HFFc6 (cell line): ENCODE measurements around the gene GPRIN3. TPM values are rescaled to one million over a fixed set of nuclear protein-coding genes. Genes with fewer than 3 reads are reported as not detected.
"Not testable (repeated sequence)": the region's sequence is repeated elsewhere in the genome, so short reads cannot be mapped to it uniquely, and the experiment has no call there.

ENCODE experiments used
- DNase-seq: peaks from one replicate; pipeline ENCODE4 v3.0.0-alpha.2; 2018
- H3K27ac Mint-ChIP-seq: 2 replicates; pipeline ENCODE4 v1.8.0; 2020; ENCODE audit warnings: mild to moderate bottlenecking, mixed read lengths
- H3K27me3 Mint-ChIP-seq: 2 replicates; pipeline ENCODE4 v1.8.0; 2021; ENCODE audit warnings: mild to moderate bottlenecking, moderate library complexity, mixed read lengths; ENCODE audit not compliant: insufficient read depth
- H3K36me3 Mint-ChIP-seq: 2 replicates; pipeline ENCODE4 v1.8.0; 2021; ENCODE audit warnings: low read depth, mixed read lengths
- H3K4me1 Mint-ChIP-seq: 2 replicates; pipeline ENCODE4 v1.8.0; 2020; ENCODE audit warnings: low read depth, mixed read lengths
- H3K4me3 Mint-ChIP-seq: 2 replicates; pipeline ENCODE4 v1.8.0; 2020; ENCODE audit warnings: mild to moderate bottlenecking, moderate library complexity, mixed read lengths
- H3K9me3 Mint-ChIP-seq: 2 replicates; pipeline ENCODE4 v1.8.0; 2020; ENCODE audit warnings: mild to moderate bottlenecking, mixed read lengths
- total RNA-seq, 6 experiments: library from RNA; stranded (reverse); fragmentation: NEBNext Ultra II Directional; extraction: Animal tissue kit (Norgen Biotek cat#: 25700); gene quantifications; 2 replicates in 1 of 6; 3 replicates in 5 of 6; pipeline ENCODE4 v1.2.3, GENCODE V29; 2021
- TF ChIP-seq, protein P1 (sequence below): fragments of 200-600 bp; sonication (generic); IDR thresholded peaks from 2 replicates; pipeline ENCODE4 v1.5.0; 2021; ENCODE audit warnings: antibody characterized with exemption, mild to moderate bottlenecking

GPRIN3 gene
- total RNA-seq, 6 experiments from 2014 or later, result under 0.01 to 0.28 (median 0.04) TPM

- no peaks in the 10 kb centered on the region for H3K36me3 Mint-ChIP-seq
- TF ChIP-seq, protein P1, sequence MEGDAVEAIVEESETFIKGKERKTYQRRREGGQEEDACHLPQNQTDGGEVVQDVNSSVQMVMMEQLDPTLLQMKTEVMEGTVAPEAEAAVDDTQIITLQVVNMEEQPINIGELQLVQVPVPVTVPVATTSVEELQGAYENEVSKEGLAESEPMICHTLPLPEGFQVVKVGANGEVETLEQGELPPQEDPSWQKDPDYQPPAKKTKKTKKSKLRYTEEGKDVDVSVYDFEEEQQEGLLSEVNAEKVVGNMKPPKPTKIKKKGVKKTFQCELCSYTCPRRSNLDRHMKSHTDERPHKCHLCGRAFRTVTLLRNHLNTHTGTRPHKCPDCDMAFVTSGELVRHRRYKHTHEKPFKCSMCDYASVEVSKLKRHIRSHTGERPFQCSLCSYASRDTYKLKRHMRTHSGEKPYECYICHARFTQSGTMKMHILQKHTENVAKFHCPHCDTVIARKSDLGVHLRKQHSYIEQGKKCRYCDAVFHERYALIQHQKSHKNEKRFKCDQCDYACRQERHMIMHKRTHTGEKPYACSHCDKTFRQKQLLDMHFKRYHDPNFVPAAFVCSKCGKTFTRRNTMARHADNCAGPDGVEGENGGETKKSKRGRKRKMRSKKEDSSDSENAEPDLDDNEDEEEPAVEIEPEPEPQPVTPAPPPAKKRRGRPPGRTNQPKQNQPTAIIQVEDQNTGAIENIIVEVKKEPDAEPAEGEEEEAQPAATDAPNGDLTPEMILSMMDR, result no peak
- H3K4me3 Mint-ChIP-seq, result no peak overlapping the region
- H3K4me1 Mint-ChIP-seq, result peaks cover 39% of the 10 kb centered on the region
- H3K9me3 Mint-ChIP-seq, result no peaks in the 10 kb centered on the region
- DNase-seq, result no peak
- no peaks in the 10 kb centered on the region for H3K27me3 Mint-ChIP-seq
- no peak overlapping the region for H3K27ac Mint-ChIP-seq
Observed at GRCh38 chr4:89314291-89314690, 6.7 kb upstream of the GPRIN3 start.

GRCh38 chr4:89312066-89312465 is 4.5 kb upstream of the GPRIN3 start:
- Mint-ChIP-seq H3K36me3 (no peaks in the 10 kb centered on the region), H3K9me3 (no peaks in the 10 kb centered on the region), H3K4me1 (peaks cover 20% of the 10 kb centered on the region), H3K4me3 (no peak overlapping the region), H3K27me3 (peaks cover 3% of the 10 kb centered on the region; the same call in 1 of the 2 replicates), H3K27ac (no peak overlapping the region)
- TF ChIP-seq, protein P1, result no peak
- DNase-seq, result no peak

DNA sequence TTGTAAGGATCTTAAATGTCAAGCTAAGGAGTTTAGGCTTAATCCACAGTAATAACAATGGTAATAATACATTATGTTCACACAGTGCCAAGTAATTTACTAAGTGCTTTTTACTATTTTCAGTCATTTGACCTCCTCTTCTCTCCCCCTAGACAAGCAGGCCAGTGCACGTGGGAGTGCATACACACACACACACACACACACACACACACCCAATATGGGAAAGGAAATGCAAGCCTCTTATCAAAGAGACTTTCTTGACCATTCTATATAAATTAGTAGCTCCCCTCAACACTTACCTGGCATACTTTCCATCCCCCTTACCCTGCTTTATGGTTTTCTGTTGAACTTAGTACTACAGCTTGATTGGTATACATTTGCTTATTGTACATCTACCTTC is 3.8 kb upstream of the GPRIN3 start:
- Mint-ChIP-seq H3K36me3 (no peaks in the 10 kb centered on the region), H3K4me1 (peaks cover 14% of the 10 kb centered on the region), H3K4me3 (no peak overlapping the region), H3K27ac (no peak overlapping the region), H3K9me3 (no peaks in the 10 kb centered on the region), H3K27me3 (peaks cover 3% of the 10 kb centered on the region; the same call in 1 of the 2 replicates)
- TF ChIP-seq, protein P1, result no peak
- DNase-seq, result no peak

DNA sequence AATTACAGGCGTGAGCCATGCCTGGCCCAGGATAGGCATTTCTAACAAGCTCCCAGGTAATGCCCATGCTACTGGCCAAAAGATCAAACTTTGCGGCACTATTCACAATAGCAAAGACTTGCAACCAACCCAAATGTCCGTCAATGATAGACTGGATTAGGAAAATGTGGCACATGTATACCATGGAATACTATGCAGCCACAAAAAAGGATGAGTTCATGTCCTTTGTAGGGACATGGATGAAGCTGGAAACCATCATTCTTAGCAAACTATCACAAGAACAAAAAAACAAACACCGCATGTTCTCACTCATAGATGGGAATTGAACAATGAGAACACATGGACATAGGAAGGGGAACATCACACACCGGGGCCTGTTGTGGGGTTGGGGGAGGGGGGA is 1.6 kb upstream of the GPRIN3 start:
- not testable (repeated sequence) for H3K27ac Mint-ChIP-seq, H3K9me3 Mint-ChIP-seq, H3K4me3 Mint-ChIP-seq, DNase-seq, H3K27me3 Mint-ChIP-seq, H3K36me3 Mint-ChIP-seq
- peaks cover 15% of the 10 kb centered on the region for H3K4me1 Mint-ChIP-seq

- Mint-ChIP-seq H3K4me1 (peaks cover 12% of the 10 kb centered on the region), H3K9me3 (no peaks in the 10 kb centered on the region), H3K27me3 (peaks cover 5% of the 10 kb centered on the region), H3K36me3 (no peaks in the 10 kb centered on the region), H3K27ac (no peak overlapping the region), H3K4me3 (peak overlapping the region; percentile 70; the same call in 1 of the 2 replicates)
- DNase-seq, result no peak
- TF ChIP-seq, protein P1, result no peak
Observed at GRCh38 chr4:89308161-89308500, 531 bp upstream of the GPRIN3 start.

GRCh38 chr4:89307178-89307445 is 488 bp downstream of the GPRIN3 start:
- H3K36me3 Mint-ChIP-seq, result no peaks in the 10 kb centered on the region
- H3K4me3 Mint-ChIP-seq, result peak overlapping the region; percentile 69
- DNase-seq, result no peak
- TF ChIP-seq, protein P1, result no peak
- peaks cover 5% of the 10 kb centered on the region for H3K27me3 Mint-ChIP-seq
- no peaks in the 10 kb centered on the region for H3K9me3 Mint-ChIP-seq
- no peak overlapping the region for H3K27ac Mint-ChIP-seq
- peaks cover 12% of the 10 kb centered on the region for H3K4me1 Mint-ChIP-seq
